Parathyroid adenoma (tissue), 2 donors: ENCODE data around the gene SLC46A1.

Experiments
- H2AFZ ChIP-seq: fragments of 300-600 bp; sonication (generic); one replicate; pipeline ENCODE4 v1.7.0; 2017; ENCODE audit warnings: antibody characterized with exemption, mild to moderate bottlenecking
- H3K27ac ChIP-seq: fragments of 300-600 bp; sonication (generic); one replicate; pipeline ENCODE4 v1.7.0; 2017
- H3K27me3 ChIP-seq: fragments of 300-600 bp; sonication (generic); one replicate; pipeline ENCODE4 v1.7.0; 2017; ENCODE audit warnings: low read length; ENCODE audit not compliant: control insufficient read depth, insufficient read depth
- H3K36me3 ChIP-seq: fragments of 300-600 bp; sonication (generic); one replicate; pipeline ENCODE4 v1.7.0; 2017; ENCODE audit warnings: low read length; ENCODE audit not compliant: control insufficient read depth, insufficient read depth
- H3K4me1 ChIP-seq: fragments of 300-600 bp; sonication (generic); one replicate; pipeline ENCODE4 v1.7.0; 2017; ENCODE audit warnings: control low read depth
- H3K4me2 ChIP-seq: fragments of 300-600 bp; sonication (generic); one replicate; pipeline ENCODE4 v1.7.0; 2017; ENCODE audit warnings: low read length
- H3K4me3 ChIP-seq: fragments of 300-600 bp; sonication (generic); one replicate; pipeline ENCODE4 v1.7.0; 2017; ENCODE audit warnings: low read depth, low read length
- H3K79me2 ChIP-seq: fragments of 300-600 bp; sonication (generic); one replicate; pipeline ENCODE4 v1.7.0; 2017; ENCODE audit warnings: control low read depth
- H3K9ac ChIP-seq: fragments of 300-600 bp; sonication (generic); one replicate; pipeline ENCODE4 v1.7.0; 2017; ENCODE audit warnings: mild to moderate bottlenecking
- H3K9me3 ChIP-seq: fragments of 300-600 bp; sonication (generic); one replicate; pipeline ENCODE4 v1.7.0; 2017; ENCODE audit warnings: low read length; ENCODE audit not compliant: control insufficient read depth
- TF ChIP-seq, protein P1 (sequence below): fragments of 300-600 bp; sonication (generic); IDR thresholded peaks from one replicate; pipeline ENCODE4 v1.7.0; 2017; ENCODE audit warnings: antibody characterized with exemption, mild to moderate bottlenecking
- donor health status: primary hyperparathyroidism.

SLC46A1 gene

DNA sequence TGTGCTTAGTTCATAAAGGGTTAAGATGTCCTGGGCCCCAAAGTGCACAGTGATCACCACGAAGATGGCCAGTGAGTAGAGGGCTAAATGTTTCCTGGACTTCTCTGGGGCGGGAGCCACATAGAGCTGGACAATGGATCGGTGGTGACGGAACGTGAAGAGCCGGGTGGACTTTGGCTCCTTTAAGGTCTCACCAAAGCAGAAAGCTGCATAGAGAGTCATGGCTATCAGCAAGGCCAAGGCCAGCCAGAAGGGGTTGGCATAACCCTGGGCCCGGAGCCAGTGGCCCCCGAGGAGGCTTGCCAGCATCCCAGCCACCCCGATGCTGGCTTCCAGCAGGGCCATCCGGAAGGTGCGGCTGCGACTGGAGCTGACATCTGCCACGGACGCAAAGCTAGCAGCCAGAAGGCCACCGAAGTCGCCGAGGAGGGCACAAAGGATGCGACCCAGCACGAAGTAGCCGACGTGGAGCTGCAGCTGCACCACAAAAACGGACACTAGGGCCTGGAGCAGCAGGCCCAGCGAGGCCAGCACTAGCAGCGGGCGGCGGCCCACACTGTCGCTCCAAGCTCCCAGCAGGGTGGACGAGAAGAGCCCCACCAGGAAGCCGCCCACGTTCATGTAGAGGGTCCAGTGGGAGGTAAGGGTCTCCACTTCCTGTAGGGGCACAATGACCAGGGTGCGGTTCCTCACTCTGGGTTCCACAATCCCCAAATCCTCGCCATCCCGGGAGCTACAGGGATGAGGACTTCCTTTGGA is 1.0 kb downstream of the SLC46A1 start:
- Histone ChIP-seq H3K36me3 (no peaks in the 10 kb centered on the region), H3K4me3 (peak overlapping the region; percentile 73), H3K79me2 (no peaks in the 10 kb centered on the region), H3K9ac (no peak overlapping the region), H3K27me3 (no peaks in the 10 kb centered on the region), H3K27ac (no peak overlapping the region), H3K4me2 (peak overlapping the region; percentile 85), H3K9me3 (no peaks in the 10 kb centered on the region), H3K4me1 (peaks cover 13% of the 10 kb centered on the region), H2AFZ (no peak overlapping the region)
- TF ChIP-seq, protein P1, sequence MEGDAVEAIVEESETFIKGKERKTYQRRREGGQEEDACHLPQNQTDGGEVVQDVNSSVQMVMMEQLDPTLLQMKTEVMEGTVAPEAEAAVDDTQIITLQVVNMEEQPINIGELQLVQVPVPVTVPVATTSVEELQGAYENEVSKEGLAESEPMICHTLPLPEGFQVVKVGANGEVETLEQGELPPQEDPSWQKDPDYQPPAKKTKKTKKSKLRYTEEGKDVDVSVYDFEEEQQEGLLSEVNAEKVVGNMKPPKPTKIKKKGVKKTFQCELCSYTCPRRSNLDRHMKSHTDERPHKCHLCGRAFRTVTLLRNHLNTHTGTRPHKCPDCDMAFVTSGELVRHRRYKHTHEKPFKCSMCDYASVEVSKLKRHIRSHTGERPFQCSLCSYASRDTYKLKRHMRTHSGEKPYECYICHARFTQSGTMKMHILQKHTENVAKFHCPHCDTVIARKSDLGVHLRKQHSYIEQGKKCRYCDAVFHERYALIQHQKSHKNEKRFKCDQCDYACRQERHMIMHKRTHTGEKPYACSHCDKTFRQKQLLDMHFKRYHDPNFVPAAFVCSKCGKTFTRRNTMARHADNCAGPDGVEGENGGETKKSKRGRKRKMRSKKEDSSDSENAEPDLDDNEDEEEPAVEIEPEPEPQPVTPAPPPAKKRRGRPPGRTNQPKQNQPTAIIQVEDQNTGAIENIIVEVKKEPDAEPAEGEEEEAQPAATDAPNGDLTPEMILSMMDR: no peak

DNA sequence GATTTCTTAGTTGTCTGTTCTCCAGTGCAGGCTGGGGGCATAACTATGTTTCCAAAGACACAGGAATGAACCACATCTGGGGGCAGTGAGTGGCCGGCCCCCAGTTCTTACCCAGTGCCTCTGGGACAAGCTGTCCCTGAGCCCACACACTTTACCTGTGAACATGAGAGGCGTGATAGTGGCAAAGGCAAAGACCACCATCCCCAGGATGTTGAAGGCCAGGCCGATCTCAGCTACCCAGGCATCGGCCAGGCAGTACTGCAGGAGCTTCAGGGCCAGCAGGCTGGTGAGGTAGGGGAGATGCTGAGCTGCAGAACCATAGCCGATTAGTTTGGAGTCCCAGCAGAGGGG is 1.6 kb downstream of the SLC46A1 start:
- H3K27ac ChIP-seq: no peak overlapping the region
- H3K9ac ChIP-seq: no peak overlapping the region
- no peaks in the 10 kb centered on the region for H3K79me2 ChIP-seq
- no peak overlapping the region for H3K4me3 ChIP-seq
- no peaks in the 10 kb centered on the region for H3K27me3 ChIP-seq
- H3K4me2 ChIP-seq: peak overlapping the region; percentile 85
- H3K36me3 ChIP-seq: no peaks in the 10 kb centered on the region
- peaks cover 13% of the 10 kb centered on the region for H3K4me1 ChIP-seq
- H2AFZ ChIP-seq: no peak overlapping the region
- TF ChIP-seq, protein P1: no peak
- no peaks in the 10 kb centered on the region for H3K9me3 ChIP-seq

- H3K9me3 ChIP-seq: no peaks in the 10 kb centered on the region
- peaks cover 13% of the 10 kb centered on the region for H3K4me1 ChIP-seq
- H2AFZ ChIP-seq: no peak overlapping the region
- TF ChIP-seq, protein P1: no peak
- no peak overlapping the region for H3K4me3 ChIP-seq
- H3K79me2 ChIP-seq: no peaks in the 10 kb centered on the region
- no peaks in the 10 kb centered on the region for H3K27me3 ChIP-seq
- H3K36me3 ChIP-seq: no peaks in the 10 kb centered on the region
- no peak overlapping the region for H3K4me2 ChIP-seq
- no peak overlapping the region for H3K9ac ChIP-seq
- no peak overlapping the region for H3K27ac ChIP-seq
These were observed 2.0 kb downstream of the SLC46A1 start for GRCh38 chr17:28404007-28404406.

DNA sequence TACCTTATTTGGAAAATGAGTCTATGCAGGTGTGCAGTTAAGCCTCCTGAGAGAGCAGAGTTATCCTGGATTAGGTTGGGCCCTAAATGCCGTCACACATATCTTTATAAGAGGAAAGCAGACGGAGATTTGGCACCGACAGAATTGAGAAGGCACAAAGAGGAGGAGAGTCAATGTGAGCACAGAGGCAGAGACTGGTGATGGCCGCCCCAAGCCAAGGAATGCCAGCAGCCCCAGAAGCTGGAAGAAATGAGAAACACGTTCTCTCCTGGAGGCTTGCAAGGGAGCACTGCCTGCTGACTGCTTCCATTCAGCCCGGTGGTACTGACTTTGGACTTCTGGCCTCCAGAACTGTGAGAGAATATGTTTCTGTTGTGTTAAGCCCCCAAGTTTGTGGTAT is 3.2 kb downstream of the SLC46A1 start:
- no peak overlapping the region for H2AFZ ChIP-seq
- H3K36me3 ChIP-seq: no peaks in the 10 kb centered on the region
- peaks cover 13% of the 10 kb centered on the region for H3K4me1 ChIP-seq
- H3K4me2 ChIP-seq: no peak overlapping the region
- no peaks in the 10 kb centered on the region for H3K9me3 ChIP-seq
- no peak overlapping the region for H3K4me3 ChIP-seq
- no peak overlapping the region for H3K27ac ChIP-seq
- no peak overlapping the region for H3K9ac ChIP-seq
- no peaks in the 10 kb centered on the region for H3K27me3 ChIP-seq
- no peaks in the 10 kb centered on the region for H3K79me2 ChIP-seq
- TF ChIP-seq, protein P1: no peak

DNA sequence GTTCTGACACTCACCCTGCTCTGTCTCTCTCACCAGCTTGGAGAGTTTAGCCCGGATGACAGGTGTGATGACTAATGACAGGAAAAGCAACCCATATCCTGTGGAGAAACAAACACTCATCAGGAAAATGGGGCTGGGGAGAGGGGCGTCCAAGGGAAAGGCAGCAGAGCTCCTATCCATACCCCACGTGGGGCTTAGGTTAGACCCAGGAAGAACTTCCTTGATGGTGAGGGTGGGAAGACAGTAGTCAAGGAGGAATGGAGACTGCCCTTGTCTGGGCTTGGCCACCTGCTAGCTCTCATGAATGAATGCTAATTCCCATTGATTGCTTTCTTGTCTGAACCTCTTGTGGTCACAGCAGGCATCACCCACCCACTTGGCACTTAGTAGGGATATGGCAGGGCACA is 3.8 kb downstream of the SLC46A1 start:
- no peak overlapping the region for H3K27ac ChIP-seq
- no peak overlapping the region for H3K4me2 ChIP-seq
- H3K27me3 ChIP-seq: no peaks in the 10 kb centered on the region
- TF ChIP-seq, protein P1: no peak
- no peaks in the 10 kb centered on the region for H3K79me2 ChIP-seq
- H3K4me1 ChIP-seq: peaks cover 13% of the 10 kb centered on the region
- H2AFZ ChIP-seq: no peak overlapping the region
- no peaks in the 10 kb centered on the region for H3K36me3 ChIP-seq
- no peak overlapping the region for H3K4me3 ChIP-seq
- H3K9me3 ChIP-seq: no peaks in the 10 kb centered on the region
- no peak overlapping the region for H3K9ac ChIP-seq
